K562 (cell line): ENCODE data around the gene DBF4B. TPM values are rescaled to one million over a fixed set of nuclear protein-coding genes. Genes with fewer than 3 reads are reported as not detected.

Experiments
- BRCA1 ChIP-seq, 2 experiments: fragments of 450-650 bp in 1 of 2; sonication (generic) in 1 of 2; formaldehyde crosslinking in 1 of 2; IDR thresholded peaks; 2 replicates each; pipeline versions ENCODE4 v1.5.0 to v1.6.1; 2017 to 2020; ENCODE audit warnings: mild to moderate bottlenecking in 1 of 2, missing genetic modification reagents in 1 of 2
- KLF13 ChIP-seq: fragments of 450-650 bp; IDR thresholded peaks from 2 replicates; pipeline ENCODE4 v1.6.1; 2016; ENCODE audit warnings: missing genetic modification characterization, low read depth, mild to moderate bottlenecking, missing compliant biosample characterization, moderate library complexity, borderline replicate concordance
- SAFB2 ChIP-seq: fragments of 200-400 bp; formaldehyde crosslinking; IDR thresholded peaks from 2 replicates; pipeline ENCODE4 v1.6.1; 2018; ENCODE audit warnings: borderline replicate concordance, low read length, low read depth, moderate library complexity; ENCODE audit not compliant: severe bottlenecking
- STAT5B ChIP-seq: fragments of 250-450 bp; sonication (Bioruptor Pico); IDR thresholded peaks from 2 replicates; pipeline ENCODE4 v1.8.0; 2021; ENCODE audit warnings: mild to moderate bottlenecking, inconsistent platforms
- TAF1 ChIP-seq: IDR thresholded peaks from 2 replicates; pipeline ENCODE4 v1.6.1; 2011; ENCODE audit warnings: mild to moderate bottlenecking, low read length, moderate library complexity; ENCODE audit not compliant: insufficient read depth, control insufficient read depth, severe bottlenecking; ENCODE audit errors: extremely low read depth
- XRCC3 ChIP-seq: fragments of 450-650 bp; IDR thresholded peaks from 2 replicates; pipeline ENCODE4 v1.6.1; 2017; ENCODE audit warnings: mild to moderate bottlenecking, moderate library complexity
- ZC3H8 ChIP-seq: fragments of 450-650 bp; IDR thresholded peaks from 2 replicates; pipeline ENCODE4 v1.6.1; 2017
- ZNF121 ChIP-seq: sonication (generic); formaldehyde crosslinking; conservative IDR thresholded peaks from 2 replicates; pipeline ENCODE4 v1.8.0; 2022; ENCODE audit warnings: missing genetic modification reagents
- polyA plus RNA-seq, 8 experiments: library from polyadenylated mRNA; depleted of rRNA in 4 of 8; stranded (reverse) in 5 of 8; unstranded in 3 of 8; fragments of >200 nt; fragmentation: Nextera tagmentation in 2 of 8; fragmentation: Illumina TruSeq in 1 of 8; extraction: Ambion mirVana in 2 of 8; extraction: Trizol in 1 of 8; gene quantifications; 2 replicates each; pipeline versions ENCODE4 v1.2.1 to v1.2.3, GENCODE V29; 2011 to 2014; ENCODE audit warnings: inconsistent platforms in 1 of 8, missing spikeins in 1 of 8
- total RNA-seq, 7 experiments: library from RNA; depleted of rRNA in 6 of 7; stranded (reverse); fragments of >200 nt in 6 of 7; fragmentation: Illumina TruSeq in 2 of 7; extraction: Trizol in 2 of 7; gene quantifications; 2 replicates each; pipeline versions ENCODE4 v1.2.1 to v1.2.3, GENCODE V29; 2011 to 2021; ENCODE audit warnings: low replicate concordance in 1 of 7
- TF ChIP-seq, protein P1 (sequence below): fragments of 450-650 bp; IDR thresholded peaks from 2 replicates; pipeline ENCODE4 v1.7.1; 2018; ENCODE audit warnings: mild to moderate bottlenecking, low read depth; ENCODE audit not compliant: partially characterized antibody
- TF ChIP-seq, protein P2 (sequence below): sonication (generic); formaldehyde crosslinking; IDR thresholded peaks from 2 replicates; pipeline ENCODE4 v1.8.0; 2022; ENCODE audit warnings: missing genetic modification reagents, mild to moderate bottlenecking, moderate library complexity, borderline replicate concordance

Gene DBF4B
- total and polyA plus RNA-seq, 9 of the 15 experiments (the other 6 are each of a cell fraction or from before 2014, with no cell fraction given), result 2.5 to 26.9 (median 14.6) TPM

DNA sequence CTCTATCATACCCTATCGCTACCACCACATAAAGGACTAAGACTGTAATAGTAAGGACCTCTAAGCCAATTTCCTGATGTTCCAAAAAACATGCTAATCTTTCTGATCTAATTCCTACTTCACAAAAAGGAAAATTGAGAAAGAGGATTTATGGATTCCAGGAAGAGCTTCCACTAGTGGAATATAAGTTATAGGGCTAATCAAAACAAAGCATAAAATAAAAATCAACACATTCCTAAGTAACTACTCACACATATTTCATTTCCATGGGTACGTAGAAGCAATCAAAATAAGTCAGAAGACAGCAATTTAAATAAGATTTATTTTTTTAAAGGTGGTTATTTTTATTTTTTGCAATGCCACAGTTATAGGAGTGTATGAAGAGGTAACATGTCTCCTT, 31.3 kb upstream of the DBF4B start (continued):
- TF ChIP-seq SAFB2 (no peak), ZNF121 (no peak), ZC3H8 (no peak), TAF1 (no peak), KLF13 (tag) (no peak), STAT5B (CRISPR knock-in tag) (no peak), BRCA1 (IDR thresholded peaks at IDR 0.05) (no peak), BRCA1 (CRISPR knock-in tag; IDR thresholded peaks at IDR 0.05) (no peak), XRCC3 (no peak)
- TF ChIP-seq, protein P1, sequence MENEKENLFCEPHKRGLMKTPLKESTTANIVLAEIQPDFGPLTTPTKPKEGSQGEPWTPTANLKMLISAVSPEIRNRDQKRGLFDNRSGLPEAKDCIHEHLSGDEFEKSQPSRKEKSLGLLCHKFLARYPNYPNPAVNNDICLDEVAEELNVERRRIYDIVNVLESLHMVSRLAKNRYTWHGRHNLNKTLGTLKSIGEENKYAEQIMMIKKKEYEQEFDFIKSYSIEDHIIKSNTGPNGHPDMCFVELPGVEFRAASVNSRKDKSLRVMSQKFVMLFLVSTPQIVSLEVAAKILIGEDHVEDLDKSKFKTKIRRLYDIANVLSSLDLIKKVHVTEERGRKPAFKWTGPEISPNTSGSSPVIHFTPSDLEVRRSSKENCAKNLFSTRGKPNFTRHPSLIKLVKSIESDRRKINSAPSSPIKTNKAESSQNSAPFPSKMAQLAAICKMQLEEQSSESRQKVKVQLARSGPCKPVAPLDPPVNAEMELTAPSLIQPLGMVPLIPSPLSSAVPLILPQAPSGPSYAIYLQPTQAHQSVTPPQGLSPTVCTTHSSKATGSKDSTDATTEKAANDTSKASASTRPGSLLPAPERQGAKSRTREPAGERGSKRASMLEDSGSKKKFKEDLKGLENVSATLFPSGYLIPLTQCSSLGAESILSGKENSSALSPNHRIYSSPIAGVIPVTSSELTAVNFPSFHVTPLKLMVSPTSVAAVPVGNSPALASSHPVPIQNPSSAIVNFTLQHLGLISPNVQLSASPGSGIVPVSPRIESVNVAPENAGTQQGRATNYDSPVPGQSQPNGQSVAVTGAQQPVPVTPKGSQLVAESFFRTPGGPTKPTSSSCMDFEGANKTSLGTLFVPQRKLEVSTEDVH, result no peak
- TF ChIP-seq, protein P2, sequence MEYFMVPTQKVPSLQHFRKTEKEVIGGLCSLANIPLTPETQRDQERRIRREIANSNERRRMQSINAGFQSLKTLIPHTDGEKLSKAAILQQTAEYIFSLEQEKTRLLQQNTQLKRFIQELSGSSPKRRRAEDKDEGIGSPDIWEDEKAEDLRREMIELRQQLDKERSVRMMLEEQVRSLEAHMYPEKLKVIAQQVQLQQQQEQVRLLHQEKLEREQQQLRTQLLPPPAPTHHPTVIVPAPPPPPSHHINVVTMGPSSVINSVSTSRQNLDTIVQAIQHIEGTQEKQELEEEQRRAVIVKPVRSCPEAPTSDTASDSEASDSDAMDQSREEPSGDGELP (CRISPR knock-in tag), result no peak
